Activated CD4-positive, CD25-positive, alpha-beta regulatory T cell (primary cell): ENCODE results near the gene TNFSF13.
"Not testable (repeated sequence)": the region's sequence is repeated elsewhere in the genome, so short reads cannot be mapped to it uniquely, and the experiment has no call there.

Experiments
- DNase-seq, 4 experiments: peaks; one replicate each; lab custom pipeline; 2025; lab: John Stamatoyannopoulos, UW

TNFSF13 gene

GRCh38 chr17:7589891-7590691 lies 31.5 kb downstream of the TNFSF13 start, which contains the start of gene SOX15:
Gene SOX15 (minus strand): TSS chr17:7590094. CDS start chr17:7589676, 418 bp downstream.
- DNase-seq = no peak

GRCh38 chr17:7590743-7591142 lies 32.2 kb downstream of the TNFSF13 start:
- DNase-seq = no peak

- DNase-seq = no peak
Measured at GRCh38 chr17:7591596-7591995, 33.0 kb downstream of the TNFSF13 start.

GRCh38 chr17:7592422-7593021 lies 34.0 kb downstream of the TNFSF13 start:
- no peak for DNase-seq

- no peak for DNase-seq
Measured at GRCh38 chr17:7593296-7593695, 34.7 kb downstream of the TNFSF13 start.

- not testable (repeated sequence) for DNase-seq
Measured at GRCh38 chr17:7597561-7597960, 39.0 kb downstream of the TNFSF13 start.

GRCh38 chr17:7606280-7606679 lies 47.7 kb downstream of the TNFSF13 start:
- DNase-seq = no peak

GRCh38 chr17:7610641-7611040 lies 52.1 kb downstream of the TNFSF13 start:
- no peak for DNase-seq
